ENCODE results near the gene CFAP54. TPM values are rescaled to one million over a fixed set of nuclear protein-coding genes. Genes with fewer than 3 reads are reported as not detected.

CFAP54 gene
- total and polyA plus RNA-seq, 2 experiments from 2014 or later, result 0.07 to 0.76 TPM

DNA sequence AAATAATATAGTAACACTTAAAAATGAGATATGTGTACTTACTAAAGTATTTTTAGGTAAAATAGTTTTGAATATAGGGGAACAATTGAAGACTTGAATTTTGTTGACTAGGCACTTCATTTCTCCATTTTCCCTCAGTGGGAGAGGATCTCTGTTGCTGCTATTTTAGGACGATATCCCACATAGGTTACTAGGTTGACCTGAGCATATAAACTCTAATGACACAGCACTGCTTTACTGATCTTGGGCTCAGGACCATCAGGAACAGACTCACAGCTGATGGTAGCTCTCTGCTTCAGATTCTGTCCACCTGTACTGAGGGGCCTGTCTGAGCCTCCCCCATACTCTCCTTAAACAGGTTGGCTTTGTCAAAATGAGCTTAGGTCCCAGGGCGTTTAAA, 423.6 kb downstream of the CFAP54 start:
- ATAC-seq (no peak), DNase-seq (ENCODE audit: low spot score) (no peak)
- Histone ChIP-seq H3F3A (replicated peaks; ENCODE audit: low read depth) (no peaks in the 10 kb centered on the region), H3K4me2 (no peak overlapping the region), H3K9me2 (ENCODE audit: insufficient read depth) (0 out of 2 replicates have a peak, but pooled peaks cover 3% of the 10 kb centered on the region), H3K4me1 (ENCODE audit: insufficient read depth) (peaks cover 16% of the 10 kb centered on the region), H3K4me3 (no peak overlapping the region), H4K20me1 (replicated peaks; ENCODE audit: insufficient read depth) (no peaks in the 10 kb centered on the region), H3K27ac (ENCODE audit: low read depth) (no peak overlapping the region), H3K79me2 (replicated peaks; ENCODE audit: insufficient read depth) (peaks cover 51% of the 10 kb centered on the region), H3K27me3 (ENCODE audit: insufficient read depth) (no peaks in the 10 kb centered on the region), H3K36me3 (ENCODE audit: insufficient read depth) (no peaks in the 10 kb centered on the region), H2AFZ (no peak overlapping the region)
- Mint-ChIP-seq H3K27ac (no peak overlapping the region), H3K36me3 (ENCODE audit: low read depth) (peaks cover 6% of the 10 kb centered on the region), H3K27me3 (ENCODE audit: insufficient read depth, low read depth, poor library complexity) (no peaks in the 10 kb centered on the region), H3K9me3 (no peaks in the 10 kb centered on the region), H3K4me1 (peaks cover 30% of the 10 kb centered on the region), H3K4me3 (no peak overlapping the region)
- TF ChIP-seq JUNB (IDR thresholded peaks at IDR 0.05; ENCODE audit: unreplicated experiment), result no peak
- TF ChIP-seq, protein P1, sequence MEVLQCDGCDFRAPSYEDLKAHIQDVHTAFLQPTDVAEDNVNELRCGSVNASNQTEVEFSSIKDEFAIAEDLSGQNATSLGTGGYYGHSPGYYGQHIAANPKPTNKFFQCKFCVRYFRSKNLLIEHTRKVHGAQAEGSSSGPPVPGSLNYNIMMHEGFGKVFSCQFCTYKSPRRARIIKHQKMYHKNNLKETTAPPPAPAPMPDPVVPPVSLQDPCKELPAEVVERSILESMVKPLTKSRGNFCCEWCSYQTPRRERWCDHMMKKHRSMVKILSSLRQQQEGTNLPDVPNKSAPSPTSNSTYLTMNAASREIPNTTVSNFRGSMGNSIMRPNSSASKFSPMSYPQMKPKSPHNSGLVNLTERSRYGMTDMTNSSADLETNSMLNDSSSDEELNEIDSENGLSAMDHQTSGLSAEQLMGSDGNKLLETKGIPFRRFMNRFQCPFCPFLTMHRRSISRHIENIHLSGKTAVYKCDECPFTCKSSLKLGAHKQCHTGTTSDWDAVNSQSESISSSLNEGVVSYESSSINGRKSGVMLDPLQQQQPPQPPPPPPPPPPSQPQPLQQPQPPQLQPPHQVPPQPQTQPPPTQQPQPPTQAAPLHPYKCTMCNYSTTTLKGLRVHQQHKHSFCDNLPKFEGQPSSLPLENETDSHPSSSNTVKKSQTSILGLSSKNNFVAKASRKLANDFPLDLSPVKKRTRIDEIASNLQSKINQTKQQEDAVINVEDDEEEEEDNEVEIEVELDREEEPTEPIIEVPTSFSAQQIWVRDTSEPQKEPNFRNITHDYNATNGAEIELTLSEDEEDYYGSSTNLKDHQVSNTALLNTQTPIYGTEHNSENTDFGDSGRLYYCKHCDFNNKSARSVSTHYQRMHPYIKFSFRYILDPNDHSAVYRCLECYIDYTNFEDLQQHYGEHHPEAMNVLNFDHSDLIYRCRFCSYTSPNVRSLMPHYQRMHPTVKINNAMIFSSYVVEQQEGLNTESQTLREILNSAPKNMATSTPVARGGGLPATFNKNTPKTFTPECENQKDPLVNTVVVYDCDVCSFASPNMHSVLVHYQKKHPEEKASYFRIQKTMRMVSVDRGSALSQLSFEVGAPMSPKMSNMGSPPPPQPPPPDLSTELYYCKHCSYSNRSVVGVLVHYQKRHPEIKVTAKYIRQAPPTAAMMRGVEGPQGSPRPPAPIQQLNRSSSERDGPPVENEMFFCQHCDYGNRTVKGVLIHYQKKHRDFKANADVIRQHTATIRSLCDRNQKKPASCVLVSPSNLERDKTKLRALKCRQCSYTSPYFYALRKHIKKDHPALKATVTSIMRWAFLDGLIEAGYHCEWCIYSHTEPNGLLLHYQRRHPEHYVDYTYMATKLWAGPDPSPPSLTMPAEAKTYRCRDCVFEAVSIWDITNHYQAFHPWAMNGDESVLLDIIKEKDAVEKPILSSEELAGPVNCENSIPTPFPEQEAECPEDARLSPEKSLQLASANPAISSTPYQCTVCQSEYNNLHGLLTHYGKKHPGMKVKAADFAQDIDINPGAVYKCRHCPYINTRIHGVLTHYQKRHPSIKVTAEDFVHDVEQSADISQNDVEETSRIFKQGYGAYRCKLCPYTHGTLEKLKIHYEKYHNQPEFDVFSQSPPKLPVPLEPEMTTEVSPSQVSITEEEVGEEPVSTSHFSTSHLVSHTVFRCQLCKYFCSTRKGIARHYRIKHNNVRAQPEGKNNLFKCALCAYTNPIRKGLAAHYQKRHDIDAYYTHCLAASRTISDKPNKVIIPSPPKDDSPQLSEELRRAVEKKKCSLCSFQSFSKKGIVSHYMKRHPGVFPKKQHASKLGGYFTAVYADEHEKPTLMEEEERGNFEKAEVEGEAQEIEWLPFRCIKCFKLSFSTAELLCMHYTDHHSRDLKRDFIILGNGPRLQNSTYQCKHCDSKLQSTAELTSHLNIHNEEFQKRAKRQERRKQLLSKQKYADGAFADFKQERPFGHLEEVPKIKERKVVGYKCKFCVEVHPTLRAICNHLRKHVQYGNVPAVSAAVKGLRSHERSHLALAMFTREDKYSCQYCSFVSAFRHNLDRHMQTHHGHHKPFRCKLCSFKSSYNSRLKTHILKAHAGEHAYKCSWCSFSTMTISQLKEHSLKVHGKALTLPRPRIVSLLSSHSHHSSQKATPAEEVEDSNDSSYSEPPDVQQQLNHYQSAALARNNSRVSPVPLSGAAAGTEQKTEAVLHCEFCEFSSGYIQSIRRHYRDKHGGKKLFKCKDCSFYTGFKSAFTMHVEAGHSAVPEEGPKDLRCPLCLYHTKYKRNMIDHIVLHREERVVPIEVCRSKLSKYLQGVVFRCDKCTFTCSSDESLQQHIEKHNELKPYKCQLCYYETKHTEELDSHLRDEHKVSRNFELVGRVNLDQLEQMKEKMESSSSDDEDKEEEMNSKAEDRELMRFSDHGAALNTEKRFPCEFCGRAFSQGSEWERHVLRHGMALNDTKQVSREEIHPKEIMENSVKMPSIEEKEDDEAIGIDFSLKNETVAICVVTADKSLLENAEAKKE (CRISPR knock-in tag; IDR thresholded peaks at IDR 0.05), result no peak
- TF ChIP-seq, protein P2, sequence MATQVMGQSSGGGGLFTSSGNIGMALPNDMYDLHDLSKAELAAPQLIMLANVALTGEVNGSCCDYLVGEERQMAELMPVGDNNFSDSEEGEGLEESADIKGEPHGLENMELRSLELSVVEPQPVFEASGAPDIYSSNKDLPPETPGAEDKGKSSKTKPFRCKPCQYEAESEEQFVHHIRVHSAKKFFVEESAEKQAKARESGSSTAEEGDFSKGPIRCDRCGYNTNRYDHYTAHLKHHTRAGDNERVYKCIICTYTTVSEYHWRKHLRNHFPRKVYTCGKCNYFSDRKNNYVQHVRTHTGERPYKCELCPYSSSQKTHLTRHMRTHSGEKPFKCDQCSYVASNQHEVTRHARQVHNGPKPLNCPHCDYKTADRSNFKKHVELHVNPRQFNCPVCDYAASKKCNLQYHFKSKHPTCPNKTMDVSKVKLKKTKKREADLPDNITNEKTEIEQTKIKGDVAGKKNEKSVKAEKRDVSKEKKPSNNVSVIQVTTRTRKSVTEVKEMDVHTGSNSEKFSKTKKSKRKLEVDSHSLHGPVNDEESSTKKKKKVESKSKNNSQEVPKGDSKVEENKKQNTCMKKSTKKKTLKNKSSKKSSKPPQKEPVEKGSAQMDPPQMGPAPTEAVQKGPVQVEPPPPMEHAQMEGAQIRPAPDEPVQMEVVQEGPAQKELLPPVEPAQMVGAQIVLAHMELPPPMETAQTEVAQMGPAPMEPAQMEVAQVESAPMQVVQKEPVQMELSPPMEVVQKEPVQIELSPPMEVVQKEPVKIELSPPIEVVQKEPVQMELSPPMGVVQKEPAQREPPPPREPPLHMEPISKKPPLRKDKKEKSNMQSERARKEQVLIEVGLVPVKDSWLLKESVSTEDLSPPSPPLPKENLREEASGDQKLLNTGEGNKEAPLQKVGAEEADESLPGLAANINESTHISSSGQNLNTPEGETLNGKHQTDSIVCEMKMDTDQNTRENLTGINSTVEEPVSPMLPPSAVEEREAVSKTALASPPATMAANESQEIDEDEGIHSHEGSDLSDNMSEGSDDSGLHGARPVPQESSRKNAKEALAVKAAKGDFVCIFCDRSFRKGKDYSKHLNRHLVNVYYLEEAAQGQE (IDR thresholded peaks at IDR 0.05; ENCODE audit: unreplicated experiment), result no peak
- TF ChIP-seq EZH2phosphoT487 (IDR thresholded peaks at IDR 0.05; ENCODE audit: unreplicated experiment), result no peak
